Calu3 (cell line): Measurements from ENCODE around the gene SORBS2. TPM values are rescaled to one million over a fixed set of nuclear protein-coding genes. Genes with fewer than 3 reads are reported as not detected.
A peak's percentile ranks its signal among the peaks of the same experiment; 100 is the strongest.

Experiments
- BruUV-seq: library from RNA; stranded (reverse); fragments of 400-500 nt; replicated peaks from 2 replicates; lab custom pipeline; 2021; lab: Mats Ljungman, UMichigan
- CTCF ChIA-PET: fragments of 300-600 bp; sonication (Branson Sonifier 250); formaldehyde crosslinking; loops from one replicate; lab custom pipeline; 2022; ENCODE audit warnings: antibody characterized with exemption; lab: Charles Lee
- DNase-seq: peaks from one replicate; pipeline ENCODE4 v3.0.0; 2022
- H3K27ac Mint-ChIP-seq: one replicate; pipeline ENCODE4 v1.8.0; 2022; ENCODE audit warnings: mixed read lengths; ENCODE audit not compliant: unreplicated experiment
- H3K27me3 Mint-ChIP-seq: one replicate; pipeline ENCODE4 v1.8.0; 2022; ENCODE audit warnings: mixed read lengths; ENCODE audit not compliant: unreplicated experiment
- H3K36me3 Mint-ChIP-seq: one replicate; pipeline ENCODE4 v1.8.0; 2022; ENCODE audit warnings: mild to moderate bottlenecking, moderate library complexity, mixed read lengths; ENCODE audit not compliant: insufficient read depth, unreplicated experiment
- H3K4me1 Mint-ChIP-seq: one replicate; pipeline ENCODE4 v1.8.0; 2022; ENCODE audit warnings: mild to moderate bottlenecking, low read depth, mixed read lengths; ENCODE audit not compliant: unreplicated experiment
- H3K4me3 Mint-ChIP-seq: one replicate; pipeline ENCODE4 v1.8.0; 2022; ENCODE audit warnings: mild to moderate bottlenecking, low read depth, moderate library complexity, mixed read lengths; ENCODE audit not compliant: unreplicated experiment
- H3K9me3 Mint-ChIP-seq: one replicate; pipeline ENCODE4 v1.8.0; 2022; ENCODE audit warnings: low read depth, mixed read lengths; ENCODE audit not compliant: unreplicated experiment
- CTCF ChIP-seq: fragments of 200-600 bp; IDR thresholded peaks from one replicate; pipeline ENCODE4 v1.8.0; 2022; ENCODE audit warnings: antibody characterized with exemption; ENCODE audit not compliant: unreplicated experiment
- intact Hi-C: fragments of 100-400 bp; cut with micrococcal nuclease; formaldehyde crosslinking; loops from one replicate; pipeline ENCODE4 v1.10.0; 2022; ENCODE audit not compliant: unreplicated experiment
- total RNA-seq: library from RNA; stranded (reverse); gene quantifications from 2 replicates; pipeline ENCODE4 v1.2.3, GENCODE V29; 2022

SORBS2 gene
- total RNA-seq, 1 experiment from 2014 or later: 52.8 TPM

- no TSS peak for BruUV-seq
- no peak overlapping the region for H3K27ac Mint-ChIP-seq
- intact Hi-C loops: loop anchor here (5.0 kb wide), 1 partner anchor 33 kb away; no protein-coding TSS in a partner anchor
- no peaks in the 10 kb centered on the region for H3K36me3 Mint-ChIP-seq
- H3K9me3 Mint-ChIP-seq: peaks cover 3% of the 10 kb centered on the region
- CTCF ChIA-PET: no interaction called here
- H3K4me1 Mint-ChIP-seq: peaks cover 22% of the 10 kb centered on the region
- H3K27me3 Mint-ChIP-seq: no peaks in the 10 kb centered on the region
- no peak overlapping the region for H3K4me3 Mint-ChIP-seq
- no peak for DNase-seq
- no peak for TF ChIP-seq CTCF
Observed at GRCh38 chr4:185834778-185835177, 22.8 kb upstream of the SORBS2 start.

- no peaks in the 10 kb centered on the region for H3K36me3 Mint-ChIP-seq
- H3K4me1 Mint-ChIP-seq: peaks cover 22% of the 10 kb centered on the region
- no peak for TF ChIP-seq CTCF
- intact Hi-C loops: loop anchor here (5.0 kb wide), 1 partner anchor 33 kb away; no protein-coding TSS in a partner anchor
- no TSS peak for BruUV-seq
- CTCF ChIA-PET: no interaction called here
- no peak overlapping the region for H3K4me3 Mint-ChIP-seq
- no peaks in the 10 kb centered on the region for H3K27me3 Mint-ChIP-seq
- peaks cover 3% of the 10 kb centered on the region for H3K9me3 Mint-ChIP-seq
- DNase-seq: no peak
- no peak overlapping the region for H3K27ac Mint-ChIP-seq
Observed at GRCh38 chr4:185834088-185834487, 22.1 kb upstream of the SORBS2 start.

GRCh38 chr4:185833055-185833598 lies 21.1 kb upstream of the SORBS2 start:
- no peak for TF ChIP-seq CTCF
- H3K36me3 Mint-ChIP-seq: no peaks in the 10 kb centered on the region
- H3K4me1 Mint-ChIP-seq: peaks cover 22% of the 10 kb centered on the region
- peaks cover 3% of the 10 kb centered on the region for H3K9me3 Mint-ChIP-seq
- intact Hi-C loops: loop anchor here (5.0 kb wide), 1 partner anchor 34 kb away; no protein-coding TSS in a partner anchor
- DNase-seq: peak; percentile 35
- CTCF ChIA-PET: no interaction called here
- H3K4me3 Mint-ChIP-seq: no peak overlapping the region
- no TSS peak for BruUV-seq
- no peaks in the 10 kb centered on the region for H3K27me3 Mint-ChIP-seq
- no peak overlapping the region for H3K27ac Mint-ChIP-seq

GRCh38 chr4:185831125-185831815 lies 19.3 kb upstream of the SORBS2 start:
- no peak overlapping the region for H3K4me3 Mint-ChIP-seq
- H3K27ac Mint-ChIP-seq: no peak overlapping the region
- TF ChIP-seq CTCF: no peak
- CTCF ChIA-PET: interaction anchor here (1.4 kb wide), 1 partner anchor 40 kb away, joined by 3 read pairs; no protein-coding TSS in a partner anchor
- peaks cover 22% of the 10 kb centered on the region for H3K4me1 Mint-ChIP-seq
- H3K36me3 Mint-ChIP-seq: no peaks in the 10 kb centered on the region
- DNase-seq: no peak
- intact Hi-C loops: loop anchor here (5.0 kb wide), 1 partner anchor 36 kb away; no protein-coding TSS in a partner anchor
- H3K9me3 Mint-ChIP-seq: peaks cover 3% of the 10 kb centered on the region
- no peaks in the 10 kb centered on the region for H3K27me3 Mint-ChIP-seq
- BruUV-seq: no TSS peak
